GM12865 (cell line): ENCODE data around the gene ARHGEF1.

Experiments
- DNase-seq: peaks from one replicate; pipeline ENCODE4 v3.0.0; 2010; ENCODE audit warnings: low read depth
- H3K4me3 ChIP-seq: 2 replicates; pipeline ENCODE4 v1.5.1; 2011; ENCODE audit warnings: mild to moderate bottlenecking, low read depth, low read length, control low read depth
- TF ChIP-seq, protein P1 (sequence below): IDR thresholded peaks from 2 replicates; pipeline ENCODE4 v1.5.1; 2011; ENCODE audit warnings: low read length, control low read depth, low read depth, inconsistent platforms; ENCODE audit not compliant: insufficient read depth; ENCODE audit errors: missing control alignments

The ARHGEF1 gene

GRCh38 chr19:41923045-41923788 is 40.2 kb downstream of the ARHGEF1 start:
- TF ChIP-seq, protein P1, sequence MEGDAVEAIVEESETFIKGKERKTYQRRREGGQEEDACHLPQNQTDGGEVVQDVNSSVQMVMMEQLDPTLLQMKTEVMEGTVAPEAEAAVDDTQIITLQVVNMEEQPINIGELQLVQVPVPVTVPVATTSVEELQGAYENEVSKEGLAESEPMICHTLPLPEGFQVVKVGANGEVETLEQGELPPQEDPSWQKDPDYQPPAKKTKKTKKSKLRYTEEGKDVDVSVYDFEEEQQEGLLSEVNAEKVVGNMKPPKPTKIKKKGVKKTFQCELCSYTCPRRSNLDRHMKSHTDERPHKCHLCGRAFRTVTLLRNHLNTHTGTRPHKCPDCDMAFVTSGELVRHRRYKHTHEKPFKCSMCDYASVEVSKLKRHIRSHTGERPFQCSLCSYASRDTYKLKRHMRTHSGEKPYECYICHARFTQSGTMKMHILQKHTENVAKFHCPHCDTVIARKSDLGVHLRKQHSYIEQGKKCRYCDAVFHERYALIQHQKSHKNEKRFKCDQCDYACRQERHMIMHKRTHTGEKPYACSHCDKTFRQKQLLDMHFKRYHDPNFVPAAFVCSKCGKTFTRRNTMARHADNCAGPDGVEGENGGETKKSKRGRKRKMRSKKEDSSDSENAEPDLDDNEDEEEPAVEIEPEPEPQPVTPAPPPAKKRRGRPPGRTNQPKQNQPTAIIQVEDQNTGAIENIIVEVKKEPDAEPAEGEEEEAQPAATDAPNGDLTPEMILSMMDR, result no peak
- H3K4me3 ChIP-seq, result no peak overlapping the region
- no peak for DNase-seq

- no peak for DNase-seq
- H3K4me3 ChIP-seq, result no peak overlapping the region
- TF ChIP-seq, protein P1, result no peak
These were observed 41.5 kb downstream of the ARHGEF1 start for GRCh38 chr19:41924151-41925145.

- TF ChIP-seq, protein P1, result no peak
- no peak for DNase-seq
- no peak overlapping the region for H3K4me3 ChIP-seq
These were observed 42.4 kb downstream of the ARHGEF1 start for GRCh38 chr19:41925208-41926003.

DNA sequence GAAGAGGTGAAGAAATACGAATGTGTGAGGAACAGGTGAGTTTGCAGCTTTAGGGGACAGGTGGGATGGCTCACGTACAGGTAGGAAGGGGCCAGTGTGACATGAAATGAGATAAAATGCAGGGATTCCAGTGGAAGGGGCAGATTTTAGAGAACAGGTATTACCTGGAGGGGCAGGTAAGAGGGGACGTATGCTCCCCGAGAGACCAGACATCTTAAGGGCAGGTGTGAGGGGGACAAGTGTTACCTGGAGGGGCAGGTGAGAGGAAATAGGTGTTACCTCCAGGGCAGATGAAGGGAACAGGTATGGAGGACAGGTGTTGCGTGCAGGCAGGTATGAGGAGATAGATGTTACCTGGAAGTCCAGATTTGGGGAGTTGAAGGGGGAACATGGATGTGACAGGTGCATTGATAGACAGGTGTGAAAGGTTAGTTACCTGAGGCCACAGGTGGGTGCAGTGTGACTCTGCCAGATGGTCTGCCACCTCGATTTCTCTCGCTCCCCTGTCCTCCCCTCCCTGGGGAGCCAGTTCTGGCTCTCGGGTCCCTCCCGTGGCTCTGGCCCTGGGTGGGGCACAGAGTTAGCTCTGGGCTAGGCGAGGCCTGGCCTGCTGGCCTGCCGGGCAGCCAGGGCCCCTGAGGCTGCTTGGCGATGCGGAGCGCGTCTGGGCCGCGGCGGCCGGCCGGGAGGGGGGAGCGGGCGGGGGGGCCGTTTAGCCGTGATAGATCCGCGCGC is 43.2 kb downstream of the ARHGEF1 start:
- H3K4me3 ChIP-seq, result no peak overlapping the region
- TF ChIP-seq, protein P1, result no peak
- no peak for DNase-seq

- DNase-seq, result no peak
- H3K4me3 ChIP-seq, result no peak overlapping the region
- TF ChIP-seq, protein P1, result no peak
These were observed 43.9 kb downstream of the ARHGEF1 start for GRCh38 chr19:41926763-41927496.
